NCI-H146 treated with DMSO at 0.1 percent for 48 hours (cell line): Measurements from ENCODE around the gene LCE1B.

ENCODE experiments used
- DNase-seq: peaks from one replicate; lab custom pipeline; 2025; ENCODE audit not compliant: unreplicated experiment; lab: John Stamatoyannopoulos, UW

LCE1B gene

GRCh38 chr1:152811671-152812070, at the start of gene LCE1B:
LCE1B (plus strand) TSS chr1:152811971; CDS start chr1:152812447, 476 bp downstream.
- no peak for DNase-seq

- no peak for DNase-seq
These were observed 42.8 kb upstream of the LCE1B start for GRCh38 chr1:152768847-152769533.

GRCh38 chr1:152770411-152770810, 41.4 kb upstream of the LCE1B start:
- no peak for DNase-seq

- DNase-seq = no peak
These were observed 36.9 kb upstream of the LCE1B start, which contains the start of gene LCE1F for GRCh38 chr1:152774875-152775274. LCE1F (plus strand) TSS chr1:152775140; CDS start chr1:152776372, 1,232 bp downstream.

GRCh38 chr1:152776361-152776760, 35.4 kb upstream of the LCE1B start:
- DNase-seq = no peak

GRCh38 chr1:152777510-152778137, 34.1 kb upstream of the LCE1B start:
- no peak for DNase-seq

GRCh38 chr1:152783095-152783494, 28.7 kb upstream of the LCE1B start:
- no peak for DNase-seq

GRCh38 chr1:152786077-152786476, 25.7 kb upstream of the LCE1B start, which contains the start of gene LCE1E:
LCE1E (plus strand) TSS chr1:152786257; CDS start chr1:152787300, 1,043 bp downstream.
- DNase-seq = no peak

GRCh38 chr1:152795686-152796085, 16.1 kb upstream of the LCE1B start:
- DNase-seq = no peak

- DNase-seq = no peak
These were observed 15.3 kb upstream of the LCE1B start, which contains the start of gene LCE1D for GRCh38 chr1:152796421-152796820. LCE1D (plus strand) TSS chr1:152796721; CDS start chr1:152797795, 1,074 bp downstream.

- no peak for DNase-seq
These were observed 10.4 kb upstream of the LCE1B start for GRCh38 chr1:152801333-152801732.

- DNase-seq = no peak
These were observed 5.2 kb upstream of the LCE1B start, which contains the start of gene LCE1C for GRCh38 chr1:152806576-152806975. LCE1C (minus strand) TSS chr1:152806651; CDS start chr1:152805478, 1,173 bp downstream.

GRCh38 chr1:152811050-152811449, 721 bp upstream of the LCE1B start:
- DNase-seq = no peak

- DNase-seq = no peak
These were observed 5.5 kb downstream of the LCE1B start for GRCh38 chr1:152817309-152817708.

- DNase-seq = no peak
These were observed 11.5 kb downstream of the LCE1B start for GRCh38 chr1:152823294-152823693.

GRCh38 chr1:152824964-152825363, 13.2 kb downstream of the LCE1B start:
- no peak for DNase-seq

- DNase-seq = no peak
These were observed 15.4 kb downstream of the LCE1B start, which contains the start of gene LCE1A for GRCh38 chr1:152827173-152827572. LCE1A (plus strand) TSS chr1:152827473; CDS start chr1:152827473, 0 bp downstream.

- DNase-seq = no peak
These were observed 25.1 kb downstream of the LCE1B start for GRCh38 chr1:152836870-152837269.

GRCh38 chr1:152842556-152842955, 30.8 kb downstream of the LCE1B start, which contains the start of gene LCE6A:
LCE6A (plus strand) TSS chr1:152842856; CDS start chr1:152843521, 665 bp downstream.
- DNase-seq = no peak

- no peak for DNase-seq
These were observed 43.9 kb downstream of the LCE1B start for GRCh38 chr1:152855661-152856060.

- DNase-seq = no peak
These were observed 46.3 kb downstream of the LCE1B start for GRCh38 chr1:152858062-152858461.

- DNase-seq = no peak
These were observed 47.9 kb downstream of the LCE1B start, which contains the start of gene LCE7A for GRCh38 chr1:152859696-152860095. LCE7A (plus strand) TSS chr1:152859996; CDS start chr1:152860698, 702 bp downstream.
